HFF-Myc (cell line): ENCODE measurements around the gene YTHDF1.
"Not testable (repeated sequence)": the region's sequence is repeated elsewhere in the genome, so short reads cannot be mapped to it uniquely, and the experiment has no call there.

Source experiments
- DNase-seq: peaks from one replicate; pipeline ENCODE4 v3.0.0-alpha.2; 2011; ENCODE audit warnings: low read depth; ENCODE audit errors: extremely low read depth
- H3K4me3 ChIP-seq: replicated peaks from 2 replicates; pipeline ENCODE4 v1.5.1; 2011; ENCODE audit warnings: low read depth, mild to moderate bottlenecking, control low read depth, low read length
- TF ChIP-seq, protein P1 (sequence below): IDR thresholded peaks from 2 replicates; pipeline ENCODE4 v1.5.1; 2012; ENCODE audit warnings: mild to moderate bottlenecking, low read depth, low read length, control low read depth; ENCODE audit errors: missing control alignments

YTHDF1 gene

DNA sequence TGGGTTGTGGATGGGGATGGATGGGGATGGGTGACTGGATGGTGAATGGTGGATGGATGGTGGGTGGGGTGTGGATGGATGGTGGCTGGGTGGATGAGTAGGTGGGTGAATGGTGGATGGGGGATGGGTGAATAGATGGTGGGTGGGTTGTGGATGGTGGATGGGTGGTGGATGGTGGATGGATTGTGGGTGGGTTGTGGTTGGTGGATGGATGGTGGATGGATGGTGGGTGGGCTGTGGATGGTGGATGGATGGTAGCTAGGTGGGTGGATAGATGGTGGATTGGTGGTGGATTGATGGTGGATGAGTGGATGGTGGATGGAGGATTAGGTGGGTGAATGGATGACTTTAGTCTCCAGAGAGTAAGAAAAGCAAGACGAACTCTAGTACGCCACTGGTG, 57.6 kb downstream of the YTHDF1 start:
- TF ChIP-seq, protein P1, sequence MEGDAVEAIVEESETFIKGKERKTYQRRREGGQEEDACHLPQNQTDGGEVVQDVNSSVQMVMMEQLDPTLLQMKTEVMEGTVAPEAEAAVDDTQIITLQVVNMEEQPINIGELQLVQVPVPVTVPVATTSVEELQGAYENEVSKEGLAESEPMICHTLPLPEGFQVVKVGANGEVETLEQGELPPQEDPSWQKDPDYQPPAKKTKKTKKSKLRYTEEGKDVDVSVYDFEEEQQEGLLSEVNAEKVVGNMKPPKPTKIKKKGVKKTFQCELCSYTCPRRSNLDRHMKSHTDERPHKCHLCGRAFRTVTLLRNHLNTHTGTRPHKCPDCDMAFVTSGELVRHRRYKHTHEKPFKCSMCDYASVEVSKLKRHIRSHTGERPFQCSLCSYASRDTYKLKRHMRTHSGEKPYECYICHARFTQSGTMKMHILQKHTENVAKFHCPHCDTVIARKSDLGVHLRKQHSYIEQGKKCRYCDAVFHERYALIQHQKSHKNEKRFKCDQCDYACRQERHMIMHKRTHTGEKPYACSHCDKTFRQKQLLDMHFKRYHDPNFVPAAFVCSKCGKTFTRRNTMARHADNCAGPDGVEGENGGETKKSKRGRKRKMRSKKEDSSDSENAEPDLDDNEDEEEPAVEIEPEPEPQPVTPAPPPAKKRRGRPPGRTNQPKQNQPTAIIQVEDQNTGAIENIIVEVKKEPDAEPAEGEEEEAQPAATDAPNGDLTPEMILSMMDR = no peak
- no peak for DNase-seq

GRCh38 chr20:63157431-63157830, 58.5 kb downstream of the YTHDF1 start:
- not testable (repeated sequence) for H3K4me3 ChIP-seq, DNase-seq

More for the DNA sequence above, 57.6 kb downstream of the YTHDF1 start:
- H3K4me3 ChIP-seq = no peak overlapping the region

GRCh38 chr20:63156221-63156671, 59.7 kb downstream of the YTHDF1 start:
- TF ChIP-seq, protein P1 = no peak
- DNase-seq = no peak
- H3K4me3 ChIP-seq = no peak overlapping the region

DNA sequence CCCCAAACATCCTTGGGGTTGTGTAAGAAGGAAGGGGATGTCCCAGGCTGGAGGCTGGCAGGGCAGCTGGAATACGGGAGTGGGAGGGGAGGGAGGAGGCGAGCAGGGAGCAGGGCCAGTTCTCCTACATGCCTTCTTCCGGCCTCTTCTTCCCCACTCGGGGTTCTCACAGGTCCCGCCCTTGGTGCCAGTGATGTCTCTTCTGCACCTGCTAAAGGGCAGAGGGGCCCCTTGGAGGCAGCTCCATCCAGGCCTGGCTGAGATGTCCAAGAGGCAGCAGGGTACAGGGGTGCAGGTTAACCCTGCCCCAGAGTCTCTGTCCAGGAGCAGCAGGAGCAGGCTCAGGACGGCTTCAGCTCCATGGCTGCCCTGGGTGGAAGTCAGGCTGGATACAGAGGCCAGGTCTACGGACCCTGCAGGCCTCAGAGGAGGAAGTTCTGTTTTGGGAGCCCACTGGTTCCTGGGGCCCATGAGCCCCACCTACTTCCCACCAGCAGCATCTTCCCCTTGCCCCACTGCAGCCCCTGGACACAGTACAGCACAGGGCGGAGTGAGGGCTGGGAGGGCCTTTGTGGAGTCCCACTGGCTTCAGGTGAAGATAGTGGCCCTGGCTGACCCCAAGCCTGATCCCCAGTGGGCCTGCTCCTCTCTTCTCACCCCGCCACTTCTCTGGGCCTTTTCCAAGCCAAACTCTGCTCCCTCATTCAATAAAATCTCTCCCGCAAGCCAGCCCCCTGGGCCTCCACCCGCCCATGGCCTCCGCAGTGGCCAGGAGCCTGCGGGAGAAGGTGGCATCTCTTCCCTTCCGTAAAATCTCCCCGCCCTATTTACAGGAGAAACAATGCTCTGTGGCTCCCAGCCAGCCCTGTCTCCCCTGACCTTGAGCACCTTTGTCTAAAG, 60.4 kb downstream of the YTHDF1 start:
- DNase-seq = no peak
- TF ChIP-seq, protein P1 = no peak
- no peak overlapping the region for H3K4me3 ChIP-seq

DNA sequence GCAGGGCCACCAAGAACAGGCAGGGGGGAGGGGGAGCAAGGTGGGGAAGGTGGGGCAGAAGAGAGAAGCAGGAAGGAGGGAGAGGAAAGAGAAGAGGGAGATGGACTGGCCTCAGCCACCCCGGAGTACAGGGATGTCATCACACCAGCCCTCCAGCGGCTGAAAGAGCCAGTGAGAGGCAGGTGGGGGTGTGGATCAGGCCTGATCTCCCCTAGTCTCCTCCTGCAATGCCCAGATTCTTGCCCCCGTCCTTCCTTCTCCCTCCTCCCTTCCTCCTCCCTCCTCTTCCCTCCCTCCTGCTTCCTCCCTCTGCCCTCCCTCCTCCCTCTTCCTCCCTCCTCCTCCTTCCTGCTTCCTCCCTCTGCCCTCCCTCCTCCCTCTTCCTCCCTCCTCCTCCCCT, 61.5 kb downstream of the YTHDF1 start:
- TF ChIP-seq, protein P1 = no peak
- H3K4me3 ChIP-seq = no peak overlapping the region

GRCh38 chr20:63153254-63154221, 62.4 kb downstream of the YTHDF1 start:
- no peak for DNase-seq
- TF ChIP-seq, protein P1 = no peak
- no peak overlapping the region for H3K4me3 ChIP-seq

More for the DNA sequence above, 61.5 kb downstream of the YTHDF1 start:
- no peak for DNase-seq
